Hepatocyte (in vitro differentiated cells): ENCODE data around the gene RANBP3. TPM values are rescaled to one million over a fixed set of nuclear protein-coding genes. Genes with fewer than 3 reads are reported as not detected.
A peak's percentile ranks its signal among the peaks of the same experiment; 100 is the strongest.
"Not testable (repeated sequence)": the region's sequence is repeated elsewhere in the genome, so short reads cannot be mapped to it uniquely, and the experiment has no call there.

Experiments
- DNase-seq: peaks from one replicate; pipeline ENCODE4 v3.0.0-alpha.2; 2016; ENCODE audit warnings: low spot score
- H2AFZ ChIP-seq: fragments of 200-600 bp; sonication (generic); 2 replicates; pipeline ENCODE4 v1.6.0; 2016; ENCODE audit warnings: antibody characterized with exemption, mild to moderate bottlenecking
- H3K27ac ChIP-seq: fragments of 200-600 bp; sonication (generic); 2 replicates; pipeline ENCODE4 v1.5.1; 2016; ENCODE audit warnings: mild to moderate bottlenecking
- H3K27me3 ChIP-seq: fragments of 200-600 bp; sonication (generic); 2 replicates; pipeline ENCODE4 v1.6.1; 2016
- H3K36me3 ChIP-seq: fragments of 200-600 bp; sonication (generic); replicated peaks from 2 replicates; pipeline ENCODE4 v1.5.1; 2016; ENCODE audit warnings: low read depth; ENCODE audit not compliant: insufficient read depth
- H3K4me1 ChIP-seq: fragments of 200-600 bp; sonication (generic); 2 replicates; pipeline ENCODE4 v1.5.1; 2016; ENCODE audit warnings: mild to moderate bottlenecking, moderate library complexity; ENCODE audit not compliant: insufficient read depth
- H3K4me2 ChIP-seq: fragments of 200-600 bp; sonication (generic); 2 replicates; pipeline ENCODE4 v1.6.0; 2016
- H3K4me3 ChIP-seq: fragments of 200-600 bp; sonication (generic); 2 replicates; pipeline ENCODE4 v1.5.1; 2016; ENCODE audit warnings: mild to moderate bottlenecking
- H3K79me2 ChIP-seq: fragments of 200-600 bp; sonication (generic); 2 replicates; pipeline ENCODE4 v1.6.0; 2017; ENCODE audit warnings: mild to moderate bottlenecking
- H3K9me2 ChIP-seq: fragments of 200-600 bp; sonication (generic); replicated peaks from 2 replicates; pipeline ENCODE4 v1.6.0; 2017; ENCODE audit warnings: mild to moderate bottlenecking; ENCODE audit not compliant: insufficient read depth
- H3K9me3 ChIP-seq: fragments of 200-600 bp; sonication (generic); 2 replicates; pipeline ENCODE4 v1.5.1; 2016; ENCODE audit warnings: low read depth, mild to moderate bottlenecking
- H4K20me1 ChIP-seq: fragments of 200-600 bp; sonication (generic); 2 replicates; pipeline ENCODE4 v1.6.0; 2016; ENCODE audit warnings: mild to moderate bottlenecking; ENCODE audit not compliant: insufficient read depth, poor library complexity, severe bottlenecking
- CTCF ChIP-seq: fragments of 200-600 bp; sonication (generic); IDR thresholded peaks from 2 replicates; pipeline ENCODE4 v1.5.1; 2016; ENCODE audit warnings: antibody characterized with exemption, mild to moderate bottlenecking; ENCODE audit not compliant: poor library complexity
- EZH2 ChIP-seq: fragments of 200-600 bp; sonication (generic); IDR thresholded peaks from 2 replicates; pipeline ENCODE4 v1.6.1; 2016; ENCODE audit warnings: antibody characterized with exemption, mild to moderate bottlenecking, borderline replicate concordance
- EZH2phosphoT487 ChIP-seq: fragments of 200-600 bp; sonication (generic); IDR thresholded peaks from one replicate; pipeline ENCODE4 v1.6.1; 2018; ENCODE audit warnings: antibody characterized with exemption, mild to moderate bottlenecking, low read depth, moderate library complexity; ENCODE audit not compliant: unreplicated experiment, severe bottlenecking
- WGBS: methylation state at CpG from one replicate; pipeline ENCODE4 v1.1.6; 2016; ENCODE audit warnings: low lambda C conversion rate; ENCODE audit errors: missing lambda C conversion rate; 5-methylcytosine and 5-hydroxymethylcytosine counted together
- polyA plus RNA-seq: library from polyadenylated mRNA; unstranded; fragments of >200 nt; fragmentation: Nextera tagmentation; extraction: Ambion mirVana; gene quantifications from 2 replicates; pipeline ENCODE4 v1.2.1, GENCODE V29; 2016
- total RNA-seq: library from RNA; depleted of rRNA; stranded (reverse); fragments of >200 nt; gene quantifications from 2 replicates; pipeline ENCODE4 v1.2.3, GENCODE V29; 2014

The RANBP3 gene
- total and polyA plus RNA-seq, 2 experiments from 2014 or later = 10.4 to 51.0 TPM

GRCh38 chr19:5964816-5965565 lies 12.9 kb downstream of the RANBP3 start:
- 94% methylated on average over 4 of the region's 5 CpGs for WGBS
- TF ChIP-seq EZH2phosphoT487 (no peak), EZH2 (no peak), CTCF (no peak)
- H3K79me2 ChIP-seq = peaks cover 94% of the 10 kb centered on the region
- no peak overlapping the region for H3K4me2 ChIP-seq
- no peak overlapping the region for H2AFZ ChIP-seq
- peaks cover 73% of the 10 kb centered on the region for H4K20me1 ChIP-seq
- H3K9me3 ChIP-seq = no peaks in the 10 kb centered on the region
- no peaks in the 10 kb centered on the region for H3K27me3 ChIP-seq
- H3K4me3 ChIP-seq = no peak overlapping the region
- H3K36me3 ChIP-seq = no peaks in the 10 kb centered on the region
- peak overlapping the region; percentile 71 for H3K27ac ChIP-seq
- H3K9me2 ChIP-seq = no peaks in the 10 kb centered on the region
- peaks cover 72% of the 10 kb centered on the region for H3K4me1 ChIP-seq
- DNase-seq = no peak

- Histone ChIP-seq H3K79me2 (peaks cover 94% of the 10 kb centered on the region), H3K27ac (peak overlapping the region; percentile 93), H2AFZ (no peak overlapping the region), H3K9me3 (no peaks in the 10 kb centered on the region), H3K36me3 (no peaks in the 10 kb centered on the region), H3K4me1 (peaks cover 71% of the 10 kb centered on the region), H3K27me3 (no peaks in the 10 kb centered on the region), H4K20me1 (peaks cover 72% of the 10 kb centered on the region), H3K4me2 (no peak overlapping the region), H3K9me2 (no peaks in the 10 kb centered on the region), H3K4me3 (no peak overlapping the region)
- no peak for TF ChIP-seq CTCF
- TF ChIP-seq EZH2phosphoT487 = no peak
- TF ChIP-seq EZH2 = no peak
- no peak for DNase-seq
- 96% methylated on average over 7 of the region's 7 CpGs for WGBS
These were observed 14.1 kb downstream of the RANBP3 start for GRCh38 chr19:5963855-5964254.

GRCh38 chr19:5963259-5963658 lies 14.7 kb downstream of the RANBP3 start:
- not testable (repeated sequence) for H3K9me3 ChIP-seq, H3K4me3 ChIP-seq, DNase-seq, H2AFZ ChIP-seq, H3K27me3 ChIP-seq, H3K36me3 ChIP-seq, H3K9me2 ChIP-seq
- Histone ChIP-seq H3K27ac (peak overlapping the region; percentile 93), H3K79me2 (peaks cover 94% of the 10 kb centered on the region), H3K4me1 (peaks cover 71% of the 10 kb centered on the region), H4K20me1 (peaks cover 72% of the 10 kb centered on the region), H3K4me2 (peak overlapping the region; percentile 70)
- 84% methylated on average over 6 of the region's 6 CpGs for WGBS

- H3K4me2 ChIP-seq = peak overlapping the region; percentile 70
- no peak overlapping the region for H2AFZ ChIP-seq
- peak; percentile 83 for DNase-seq
These were observed 15.7 kb downstream of the RANBP3 start for GRCh38 chr19:5961969-5962945.

GRCh38 chr19:5961641-5961968 lies 16.3 kb downstream of the RANBP3 start:
- DNase-seq, H3K4me3 ChIP-seq, H3K9me2 ChIP-seq, H2AFZ ChIP-seq, H3K36me3 ChIP-seq, H3K9me3 ChIP-seq, H3K27me3 ChIP-seq: not testable (repeated sequence)
- H3K27ac ChIP-seq = peak overlapping the region; percentile 93
- peak overlapping the region; percentile 70 for H3K4me2 ChIP-seq
- WGBS = 87% methylated on average over 6 of the region's 6 CpGs
- H4K20me1 ChIP-seq = peaks cover 75% of the 10 kb centered on the region
- peaks cover 96% of the 10 kb centered on the region for H3K79me2 ChIP-seq
- H3K4me1 ChIP-seq = peaks cover 73% of the 10 kb centered on the region

More at GRCh38 chr19:5961969-5962945, 15.7 kb downstream of the RANBP3 start:
- TF ChIP-seq EZH2 (no peak), EZH2phosphoT487 (no peak), CTCF (no peak)
- Histone ChIP-seq H3K27ac (peak overlapping the region; percentile 93), H3K4me3 (no peak overlapping the region), H3K9me3 (no peaks in the 10 kb centered on the region), H3K36me3 (no peaks in the 10 kb centered on the region), H3K4me1 (peaks cover 73% of the 10 kb centered on the region), H3K27me3 (no peaks in the 10 kb centered on the region), H4K20me1 (peaks cover 74% of the 10 kb centered on the region), H3K9me2 (no peaks in the 10 kb centered on the region), H3K79me2 (peaks cover 96% of the 10 kb centered on the region)
- 50% methylated on average over 29 of the region's 29 CpGs for WGBS
